Measurements from ENCODE around the gene SPON2.

SPON2 gene

DNA sequence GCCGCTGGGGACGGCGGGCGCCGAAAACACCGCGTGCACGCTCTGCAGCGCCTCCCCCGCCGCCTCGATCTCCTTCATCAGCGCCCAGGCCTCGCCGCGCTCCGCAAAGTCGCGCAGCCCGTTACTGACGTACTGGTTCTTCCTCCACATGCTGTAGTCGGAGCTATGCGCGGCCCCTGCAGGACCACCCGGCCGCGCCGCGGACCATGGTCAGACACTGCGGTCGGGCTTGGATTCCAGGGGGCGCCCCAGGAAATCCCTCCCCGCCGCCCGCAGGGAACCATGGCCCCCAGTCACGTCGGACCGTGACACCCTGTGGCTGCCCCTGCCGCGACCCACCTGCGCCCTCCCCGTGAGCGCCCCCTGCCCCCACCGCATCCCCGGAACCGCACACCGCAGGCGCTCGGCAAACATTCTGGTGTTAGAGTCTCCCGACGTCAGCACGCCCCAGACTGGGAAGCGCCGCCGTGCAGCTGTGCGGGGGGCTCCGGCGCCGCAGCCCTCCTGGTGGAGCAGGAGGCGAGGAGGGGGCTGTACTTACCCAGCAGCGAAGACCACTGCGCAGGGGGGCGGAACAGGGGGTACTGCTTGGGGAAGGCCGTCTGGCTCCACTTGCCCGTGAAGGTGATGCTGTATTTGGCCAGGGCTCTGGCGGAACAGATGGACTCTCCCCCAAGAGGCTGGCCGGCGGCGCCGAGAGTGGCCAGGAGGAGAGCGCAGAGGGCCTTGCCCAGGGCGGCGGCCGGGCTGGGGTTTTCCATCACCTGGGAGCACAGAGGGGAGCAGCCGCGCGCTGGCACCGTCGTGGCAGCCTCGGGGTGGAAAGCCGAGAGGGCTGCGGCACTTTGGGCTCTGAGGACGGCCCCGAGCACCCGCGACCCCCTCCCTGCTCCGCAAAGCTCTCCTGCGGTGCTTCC, 814 bp downstream of the SPON2 start:
- peak; percentile 62 for DNase-seq

DNA sequence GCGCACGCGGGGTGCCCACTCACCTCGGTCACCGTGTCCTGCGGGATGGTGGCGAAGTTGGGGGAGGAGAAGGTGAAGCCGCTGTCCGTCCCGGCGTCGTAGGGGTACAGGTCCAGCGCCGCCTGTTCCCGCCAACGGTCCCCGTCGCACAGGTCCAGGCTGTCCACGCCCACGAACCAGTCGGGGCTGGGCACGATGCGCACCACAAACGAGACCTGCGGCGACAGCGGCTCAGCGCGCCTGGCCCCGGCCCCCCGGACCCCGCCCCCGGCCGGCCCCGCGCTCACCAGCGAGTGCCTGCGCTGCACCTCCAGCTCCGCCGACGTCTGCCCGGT, 1.4 kb downstream of the SPON2 start:
- no peak for DNase-seq

DNA sequence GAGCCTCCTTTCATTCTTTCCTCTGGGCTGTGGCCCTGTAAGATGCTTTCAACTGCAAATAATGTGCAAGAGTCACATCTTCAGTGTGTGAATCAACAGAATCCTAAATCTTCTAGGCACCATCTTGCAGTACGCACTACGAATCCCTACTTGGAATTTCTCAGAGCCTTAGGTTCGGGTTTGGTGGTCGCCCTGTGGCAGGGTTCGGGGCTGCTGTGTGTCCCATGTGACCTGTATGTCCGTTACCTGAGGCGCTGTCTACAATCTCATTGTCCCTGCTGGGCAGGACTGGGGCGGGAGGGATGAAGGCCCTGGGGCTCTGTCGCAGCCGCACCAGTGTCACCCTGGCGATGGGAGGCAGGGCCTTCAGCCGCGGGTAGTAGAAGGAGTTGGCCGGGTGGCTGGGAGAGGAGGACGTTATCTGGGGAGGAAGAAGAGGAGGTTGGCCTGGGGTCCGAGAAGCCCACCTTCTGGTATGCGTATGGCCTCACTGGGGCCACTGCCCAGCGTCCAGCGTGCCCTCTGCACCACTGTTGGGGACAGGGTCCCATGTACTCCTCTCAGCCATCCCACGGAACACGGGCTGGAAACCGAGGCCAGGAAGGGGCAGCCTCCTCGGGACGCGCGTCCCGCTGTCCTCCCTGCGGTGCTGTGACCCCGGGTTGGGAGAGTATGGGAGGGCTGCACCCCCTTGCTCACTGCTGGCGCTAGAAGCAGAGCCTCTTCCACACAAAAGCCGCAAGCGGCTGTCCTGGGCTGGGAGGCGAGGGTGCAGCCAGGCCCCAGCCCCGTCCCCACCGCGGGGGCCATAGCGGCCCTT, 2.0 kb downstream of the SPON2 start:
- no peak for DNase-seq

DNA sequence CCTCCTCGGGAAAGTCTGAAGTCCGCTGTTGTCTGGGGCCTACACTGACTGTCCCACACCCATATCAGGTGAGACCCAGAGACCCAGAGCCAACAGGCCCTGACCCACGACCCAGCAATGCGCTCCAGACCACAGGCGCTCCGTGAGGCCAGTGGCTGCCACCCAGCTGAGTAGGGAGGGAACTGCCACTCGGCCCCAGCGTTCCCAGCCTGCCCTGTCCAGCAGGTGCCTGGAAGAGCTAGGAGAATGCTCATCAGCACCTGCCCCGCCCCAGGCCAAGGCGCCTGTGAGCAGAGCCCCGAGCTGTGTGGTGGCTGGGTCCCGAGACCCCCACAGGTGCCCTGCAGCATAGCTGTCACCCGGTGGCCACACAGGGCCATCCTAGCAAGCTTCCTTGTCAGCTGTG, 2.7 kb downstream of the SPON2 start:
- no peak for DNase-seq

DNA sequence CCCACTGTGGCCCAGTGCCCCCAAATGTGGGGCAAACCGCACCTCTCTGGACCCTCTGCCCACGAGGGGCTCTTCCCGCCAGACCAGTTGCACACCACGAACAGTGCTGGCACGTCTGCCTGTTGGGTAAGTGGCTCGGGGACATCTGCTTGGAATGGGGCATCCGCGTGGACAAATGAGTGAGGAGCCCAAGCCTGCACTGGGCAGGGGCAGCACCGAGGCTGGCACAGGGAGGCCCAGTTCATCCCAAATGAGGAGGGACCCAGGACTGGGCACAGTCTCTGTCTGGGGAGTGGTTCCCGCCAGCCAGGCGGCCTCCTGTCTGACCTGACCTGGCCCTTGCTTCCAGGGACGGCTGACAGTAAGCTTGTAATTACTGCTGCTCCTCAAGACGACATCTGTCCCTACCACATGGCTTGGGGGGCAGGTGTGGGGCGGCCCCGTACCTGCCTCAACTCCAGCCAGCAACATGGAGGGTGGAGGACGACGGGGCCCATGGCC, 3.2 kb downstream of the SPON2 start:
- no peak for DNase-seq

DNA sequence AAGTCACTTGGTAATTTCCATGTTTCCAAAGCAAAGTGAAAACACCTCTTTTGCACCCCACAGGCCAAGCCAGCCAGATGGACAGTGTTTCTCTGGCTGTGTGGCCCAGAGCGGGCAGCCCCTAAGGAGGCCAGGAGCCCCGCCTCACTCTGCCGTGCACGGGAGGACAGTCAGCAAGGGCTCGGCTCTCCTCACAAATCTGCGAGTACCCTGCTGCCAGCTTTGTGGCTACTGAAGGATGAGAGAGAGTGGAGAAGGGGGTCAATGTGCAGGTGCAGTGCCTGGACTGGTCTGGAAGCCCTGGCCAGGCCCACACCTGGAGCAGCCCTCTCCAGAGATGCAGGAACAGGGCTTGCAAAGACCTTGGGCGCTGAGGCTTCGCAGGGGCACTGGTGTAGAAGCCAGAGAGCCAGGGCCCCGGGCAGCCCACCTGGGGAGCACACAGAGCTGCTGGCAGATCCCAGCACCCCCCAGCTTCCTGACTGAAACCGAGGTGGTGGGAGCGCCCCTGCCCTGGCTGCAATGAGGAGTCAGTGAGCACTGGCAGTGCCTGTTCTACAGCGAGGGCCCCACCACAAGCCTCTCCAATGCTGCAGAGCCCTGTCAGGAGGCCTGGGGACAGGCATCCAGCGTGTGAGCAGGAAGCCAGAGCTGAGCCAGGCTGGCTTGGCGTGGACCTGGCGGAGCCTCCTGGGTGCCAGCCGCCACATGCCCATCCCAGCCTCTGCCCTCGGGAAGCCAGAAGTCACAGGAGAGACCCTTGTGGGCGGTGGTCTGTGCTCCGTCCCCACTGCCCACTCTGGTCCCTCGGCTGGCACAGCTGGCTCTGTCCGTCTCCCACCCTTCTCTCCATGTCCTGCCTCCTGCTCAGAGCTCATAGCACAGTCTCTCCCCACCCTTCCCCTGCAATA, 3.9 kb downstream of the SPON2 start:
- no peak for DNase-seq

DNA sequence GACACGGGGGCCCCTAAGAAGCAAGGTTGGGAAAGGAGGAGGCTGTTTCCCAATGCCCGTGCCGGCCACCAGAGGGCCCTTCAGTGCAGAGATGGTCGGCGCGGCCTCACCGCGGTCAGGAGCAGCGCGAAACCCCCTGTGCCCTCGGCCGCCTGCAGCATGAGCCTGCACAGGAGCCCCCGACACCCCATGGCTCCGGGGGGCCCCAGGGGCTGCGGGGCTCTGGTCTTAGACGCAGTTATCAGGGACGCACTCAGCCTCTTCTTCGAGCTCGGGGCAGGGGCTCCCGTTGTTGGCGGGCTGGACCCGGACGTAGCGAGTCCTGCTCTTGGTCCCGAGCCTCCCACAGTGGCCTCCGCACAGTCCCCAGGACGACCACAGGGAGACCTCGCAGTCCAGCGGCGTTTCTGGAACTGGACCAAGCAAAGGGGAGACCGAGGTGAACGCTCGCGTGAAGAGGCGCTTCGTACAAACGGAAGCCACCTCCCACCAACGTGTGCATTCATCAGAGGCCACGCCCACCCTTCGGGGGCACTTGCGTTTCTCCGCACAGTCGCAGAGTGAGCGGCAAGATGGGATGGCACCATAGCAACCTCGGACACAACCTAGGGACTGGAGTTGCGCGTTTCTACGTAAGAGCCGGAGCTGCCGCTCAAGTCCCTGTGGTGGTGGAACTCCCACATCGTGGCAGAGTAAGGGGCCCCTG, 5.0 kb downstream of the SPON2 start:
- DNase-seq: peak; percentile 89

DNA sequence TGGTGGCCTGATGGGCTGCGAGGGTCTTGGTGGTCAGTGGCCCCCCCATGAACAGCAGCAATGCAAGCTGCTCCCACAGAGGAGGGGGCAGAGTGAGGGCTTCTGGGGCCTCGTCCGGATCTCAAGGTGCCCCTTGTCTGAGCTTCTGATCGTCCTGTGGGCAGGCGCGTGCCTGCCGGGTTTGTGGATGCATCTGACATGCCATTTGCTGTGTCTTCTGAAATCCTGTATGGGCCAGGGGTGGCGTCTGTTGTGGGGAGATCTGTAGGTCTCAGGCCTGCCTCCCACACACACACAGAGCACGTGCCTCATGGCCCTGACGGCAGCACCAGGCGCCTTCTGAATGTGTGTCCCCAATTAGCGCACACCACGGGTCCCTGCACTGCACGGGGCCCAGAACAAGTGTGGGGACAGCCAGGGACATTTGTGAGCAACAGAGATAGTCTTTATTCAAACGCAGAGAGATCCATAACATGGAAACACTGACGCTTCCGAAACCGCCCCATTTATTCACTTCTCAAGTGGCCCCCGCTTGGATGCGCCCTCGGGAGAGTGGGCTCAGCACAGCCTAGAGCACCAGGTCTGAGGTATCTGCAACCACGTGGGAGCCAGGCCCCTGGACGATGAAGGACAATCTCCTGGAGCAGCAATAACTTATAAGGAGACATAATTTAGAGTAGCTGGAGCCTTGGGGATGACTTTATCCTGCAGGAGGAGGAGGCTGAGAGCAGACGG, 5.7 kb downstream of the SPON2 start:
- no peak for DNase-seq

DNA sequence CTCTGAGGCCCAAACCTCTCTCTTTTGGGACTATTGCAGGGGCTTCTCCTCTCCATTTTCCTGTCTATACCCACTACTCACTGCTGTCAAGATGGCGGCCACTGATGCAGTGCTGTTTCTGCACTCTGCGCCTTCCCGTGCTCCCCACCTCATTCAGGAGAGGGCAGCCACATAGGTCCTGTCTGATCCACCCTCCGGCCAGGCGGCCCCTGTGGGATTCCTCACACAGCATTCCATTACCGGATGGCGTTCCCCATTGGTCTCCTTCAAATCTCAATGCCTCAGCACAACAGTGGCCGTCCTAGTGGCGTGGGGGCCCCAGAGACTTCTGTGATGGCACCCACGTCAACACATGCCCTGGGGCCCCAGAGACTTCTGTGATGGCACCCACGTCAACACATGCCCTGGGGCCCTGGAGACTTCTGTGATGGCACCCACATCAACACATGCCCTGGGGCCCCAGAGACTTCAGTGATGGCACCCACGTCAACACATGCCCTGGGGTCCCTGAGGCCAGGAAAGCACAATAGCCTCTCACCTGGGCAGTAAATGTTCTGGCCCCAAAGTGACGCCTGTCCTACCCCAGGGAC, 7.3 kb downstream of the SPON2 start:
- DNase-seq: no peak

DNA sequence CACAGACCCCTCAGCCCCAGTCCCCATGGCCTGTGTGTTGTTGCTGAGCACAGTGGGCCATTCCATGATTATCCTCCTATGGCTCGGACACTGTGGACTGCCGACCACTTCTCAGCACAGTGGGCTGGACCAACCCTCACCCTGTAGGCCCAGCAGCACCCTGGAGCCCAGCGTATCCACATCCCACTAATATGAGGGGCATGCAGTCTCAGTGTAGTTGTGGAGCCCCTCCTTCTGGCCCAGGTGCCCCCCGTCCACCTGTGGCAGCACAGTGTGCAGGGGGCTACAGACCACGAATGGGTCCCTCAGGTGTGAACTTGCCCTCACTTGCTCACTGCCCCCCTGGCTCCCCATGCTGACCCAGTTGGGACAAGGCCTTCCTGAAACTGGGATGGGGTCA, 7.9 kb downstream of the SPON2 start:
- no peak for DNase-seq

DNA sequence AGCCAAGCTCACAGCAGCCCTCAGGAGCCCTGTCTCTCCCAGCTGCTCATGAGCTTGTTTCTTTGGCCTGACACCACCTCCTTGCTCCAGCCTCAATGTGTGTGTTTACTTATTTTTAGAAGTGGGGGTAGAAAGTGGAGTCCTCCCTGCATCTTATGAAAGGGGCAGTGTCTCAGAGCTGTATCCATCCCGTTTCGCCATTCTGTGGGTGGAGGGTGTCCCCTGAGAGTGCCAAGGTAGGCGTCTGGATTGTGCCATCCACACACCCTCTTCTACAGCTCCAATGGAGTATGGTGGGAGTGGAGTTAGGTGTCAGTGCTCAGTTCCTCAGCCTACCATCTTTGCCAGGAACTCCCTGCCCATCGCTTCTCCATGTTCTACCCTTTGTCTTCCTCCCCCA, 8.3 kb downstream of the SPON2 start:
- DNase-seq: no peak

DNA sequence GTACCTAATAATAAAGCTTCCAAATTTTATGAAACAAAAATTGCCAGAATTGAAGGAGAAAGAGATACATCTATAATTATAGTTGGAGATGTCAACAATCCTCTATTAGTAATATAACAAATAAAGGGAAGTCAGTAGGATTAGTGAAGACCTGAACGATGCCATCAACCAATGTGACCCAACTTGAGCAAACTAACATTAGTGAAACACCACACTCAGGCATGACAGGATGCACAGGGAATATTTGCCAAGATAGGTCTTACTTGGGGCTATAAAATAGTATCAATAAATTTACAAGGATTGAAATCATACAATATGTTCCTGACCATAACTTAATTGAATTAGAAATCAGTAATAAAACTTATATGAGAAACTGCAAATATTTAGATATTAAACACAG, 12.0 kb downstream of the SPON2 start:
- no peak for DNase-seq

DNA sequence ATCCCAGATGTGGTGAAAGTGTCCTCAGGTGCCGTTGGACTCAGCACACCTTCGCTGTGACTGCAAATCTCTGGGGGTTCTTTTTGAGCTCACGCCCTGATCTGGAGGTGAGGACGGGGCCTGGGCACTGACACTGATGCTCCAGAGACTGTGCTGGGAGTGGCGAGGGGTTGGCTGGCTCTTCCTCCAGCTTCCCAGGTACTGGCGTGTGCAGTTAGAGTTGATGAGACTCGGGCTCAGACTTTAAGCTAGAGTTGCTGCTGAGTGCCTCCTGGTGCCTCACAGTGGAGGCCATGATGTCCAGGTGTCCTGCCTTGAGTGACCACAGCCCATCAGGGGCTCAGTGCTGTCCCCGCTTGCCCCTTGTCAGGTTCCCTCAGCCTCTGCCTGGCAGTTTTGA, 16.3 kb downstream of the SPON2 start:
- no peak for DNase-seq

DNA sequence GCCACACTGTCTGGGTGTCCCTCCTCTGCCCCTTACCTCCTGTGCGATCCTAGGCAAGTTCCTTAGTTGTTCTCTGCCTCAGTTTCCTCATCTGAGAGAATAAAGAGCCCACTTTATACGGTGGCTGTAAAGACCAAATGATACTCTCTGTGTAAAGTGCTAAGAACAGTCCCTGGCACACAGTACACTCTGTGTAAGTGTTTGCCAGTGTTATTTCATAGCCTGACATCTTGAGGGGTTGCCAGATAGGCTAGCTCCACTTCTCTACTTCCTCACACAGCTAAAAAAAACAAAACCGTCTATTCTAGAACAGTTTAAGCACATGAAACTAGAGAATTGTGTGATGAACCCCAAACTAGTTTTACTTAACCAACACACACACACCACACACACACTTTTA, 17.1 kb downstream of the SPON2 start:
- no peak for DNase-seq

DNA sequence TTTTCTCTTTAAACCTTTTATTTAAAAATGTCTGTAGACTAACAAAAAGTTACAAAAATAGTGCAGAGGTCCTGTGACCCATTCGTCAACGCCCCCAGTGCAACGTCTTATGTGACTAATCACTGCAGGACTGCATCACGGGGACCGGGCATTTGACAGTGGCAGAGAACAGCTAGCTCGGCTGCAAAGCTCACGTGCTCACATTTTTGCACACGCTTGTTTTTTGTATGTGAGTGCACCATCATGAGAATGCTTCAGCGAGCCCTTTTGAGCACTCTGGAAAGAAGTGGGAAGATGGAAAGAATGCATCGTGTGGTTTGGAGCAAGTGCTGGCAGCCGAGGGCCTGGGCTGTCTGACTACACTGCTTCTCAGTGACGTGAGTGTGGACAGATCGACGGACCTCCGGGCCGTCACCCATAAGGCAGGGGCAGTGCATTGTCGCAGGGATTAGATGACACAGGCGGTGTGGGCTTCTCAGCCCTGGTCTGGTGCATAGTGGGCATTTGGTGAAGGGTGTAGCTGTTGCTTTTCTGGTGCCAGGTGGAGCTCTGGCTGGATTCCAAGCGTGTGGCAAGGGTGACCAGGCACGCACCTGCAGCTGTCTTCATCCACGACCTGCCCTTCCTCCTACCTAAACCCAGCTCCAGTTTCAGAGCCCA, 17.7 kb downstream of the SPON2 start:
- no peak for DNase-seq

DNA sequence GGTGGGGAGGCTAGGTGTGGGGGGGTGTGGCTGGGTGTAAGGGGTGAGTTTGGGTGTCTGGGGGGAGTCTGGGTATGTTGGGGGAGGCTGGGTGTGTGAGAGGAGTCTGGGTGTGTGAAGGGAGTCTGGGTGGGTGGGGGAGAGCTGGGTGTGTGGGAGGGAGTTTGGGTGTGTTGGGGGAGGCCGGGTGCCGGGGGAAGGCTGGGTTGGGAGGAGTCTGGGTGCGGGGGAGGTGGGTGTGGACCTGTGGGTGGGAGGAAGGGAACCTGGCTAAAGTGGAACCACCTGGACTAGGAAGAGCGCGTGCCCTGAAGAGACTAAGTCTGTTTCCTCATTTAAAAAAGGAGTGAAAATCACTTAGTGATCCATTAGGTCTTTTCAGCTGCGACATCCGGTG, 18.3 kb downstream of the SPON2 start:
- no peak for DNase-seq

DNA sequence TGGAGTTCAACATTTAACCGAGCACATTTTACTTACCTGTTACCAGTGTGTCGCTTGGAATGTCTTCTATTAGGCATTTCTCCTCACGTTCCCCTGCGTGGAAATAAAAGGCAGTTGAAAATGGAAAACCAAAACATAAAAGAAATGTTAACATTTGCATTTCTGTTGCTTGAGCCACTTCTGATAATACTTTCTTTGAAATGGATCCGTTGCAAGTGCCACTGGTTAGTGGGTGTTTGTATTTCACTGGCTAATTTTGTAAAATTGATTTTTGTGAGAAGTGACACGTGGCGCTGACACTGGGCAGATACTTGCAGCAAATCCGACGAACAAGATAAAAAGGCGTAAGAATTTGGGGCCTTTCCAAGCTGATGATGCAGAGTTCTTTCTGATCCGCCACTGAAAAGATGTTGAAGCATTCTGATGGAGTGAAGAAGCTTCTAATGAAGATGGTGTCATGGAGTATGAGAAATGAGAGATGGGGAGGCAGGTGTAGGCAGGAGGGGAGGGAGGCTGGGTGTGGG, 18.8 kb downstream of the SPON2 start:
- no peak for DNase-seq

DNA sequence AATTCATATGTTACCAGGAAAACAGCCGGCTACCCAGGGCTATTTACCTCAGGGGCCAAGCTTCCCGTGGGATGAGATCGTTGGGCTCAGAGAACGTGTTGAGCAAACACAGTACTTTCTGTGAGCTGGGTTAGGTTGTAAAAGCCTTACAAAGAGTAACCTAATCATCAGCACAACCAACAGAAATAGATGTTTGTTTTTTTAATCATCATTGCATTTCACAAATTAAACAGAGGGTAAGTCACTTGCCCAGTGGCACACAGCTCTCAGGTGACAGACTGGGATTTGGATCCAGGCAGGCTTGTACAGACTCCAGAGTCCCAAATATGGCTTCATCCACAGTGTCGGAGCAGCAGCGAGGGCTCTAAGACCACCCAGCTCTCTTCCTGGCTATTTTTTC, 20.1 kb downstream of the SPON2 start:
- DNase-seq: no peak

DNA sequence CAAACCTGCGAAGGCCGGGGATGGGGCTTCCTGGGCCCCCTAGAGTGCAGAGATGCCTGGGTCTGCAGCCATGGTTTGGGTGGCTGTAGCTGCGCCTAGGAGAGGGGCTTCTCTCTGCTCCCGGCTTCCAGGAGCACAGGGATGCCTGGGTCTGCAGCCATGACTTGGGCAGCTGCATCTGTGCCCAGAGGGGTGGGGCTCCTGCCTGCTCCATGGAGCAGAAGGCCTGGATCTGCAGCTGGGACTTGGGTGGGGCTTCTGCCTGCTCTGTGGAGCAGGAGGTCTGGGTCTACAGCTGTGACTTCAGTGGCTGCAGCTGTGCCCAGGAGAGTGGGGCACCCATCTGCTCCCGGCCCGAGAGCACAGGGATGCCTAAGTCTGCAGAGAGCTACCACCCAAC, 20.8 kb downstream of the SPON2 start:
- DNase-seq: no peak

DNA sequence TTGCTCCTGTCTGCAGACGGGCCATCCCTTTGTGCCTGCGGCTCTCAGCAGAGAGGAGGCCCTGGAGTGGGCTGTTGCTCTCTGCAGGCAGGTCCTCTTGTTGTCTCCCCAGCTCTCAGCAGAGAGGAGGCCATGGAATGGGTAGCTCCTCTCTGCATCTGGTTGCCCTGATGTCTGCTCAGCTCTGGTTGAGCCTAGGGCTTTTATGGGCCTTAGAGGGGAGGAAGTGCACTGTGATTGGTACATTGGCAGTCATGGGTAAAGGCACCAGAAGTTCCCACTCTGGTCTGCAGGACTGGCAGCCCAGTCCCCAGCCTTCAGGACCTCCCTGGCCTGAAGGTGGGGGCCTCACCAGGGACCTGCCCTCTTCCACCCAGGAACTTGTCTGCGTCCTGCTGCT, 21.5 kb downstream of the SPON2 start:
- no peak for DNase-seq
